NCI-H2081 treated with DMSO at 0.1 percent for 48 hours (cell line): ENCODE measurements around the gene NPR1.
"Not testable (repeated sequence)": the region's sequence is repeated elsewhere in the genome, so short reads cannot be mapped to it uniquely, and the experiment has no call there.

Source experiments
- DNase-seq: peaks from one replicate; lab custom pipeline; 2025; lab: John Stamatoyannopoulos, UW

NPR1 gene

DNA sequence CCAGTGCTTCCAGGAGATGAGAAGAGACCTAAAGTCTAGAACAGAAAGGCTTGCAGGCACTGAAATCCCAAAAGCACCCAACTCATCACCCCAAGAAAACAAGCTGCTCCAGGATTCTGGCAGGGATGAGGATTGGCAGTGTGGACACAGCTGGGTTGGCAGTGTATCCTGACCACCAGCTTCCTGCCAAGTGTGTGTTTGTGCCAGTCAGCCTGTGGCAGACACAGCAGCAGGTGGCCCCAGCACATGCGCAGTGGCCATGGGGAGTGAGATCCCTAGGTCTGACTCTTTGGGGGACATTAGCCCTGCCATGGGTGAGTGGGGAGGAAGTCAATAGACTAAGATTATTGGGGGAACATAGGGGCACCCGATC, 28.6 kb upstream of the NPR1 start:
- peak; percentile 88 for DNase-seq

- DNase-seq: no peak
Observed at GRCh38 chr1:153651771-153652170, 26.7 kb upstream of the NPR1 start.

GRCh38 chr1:153652805-153653500, 25.5 kb upstream of the NPR1 start:
- DNase-seq: no peak

GRCh38 chr1:153655333-153655732, 23.2 kb upstream of the NPR1 start:
- no peak for DNase-seq

DNA sequence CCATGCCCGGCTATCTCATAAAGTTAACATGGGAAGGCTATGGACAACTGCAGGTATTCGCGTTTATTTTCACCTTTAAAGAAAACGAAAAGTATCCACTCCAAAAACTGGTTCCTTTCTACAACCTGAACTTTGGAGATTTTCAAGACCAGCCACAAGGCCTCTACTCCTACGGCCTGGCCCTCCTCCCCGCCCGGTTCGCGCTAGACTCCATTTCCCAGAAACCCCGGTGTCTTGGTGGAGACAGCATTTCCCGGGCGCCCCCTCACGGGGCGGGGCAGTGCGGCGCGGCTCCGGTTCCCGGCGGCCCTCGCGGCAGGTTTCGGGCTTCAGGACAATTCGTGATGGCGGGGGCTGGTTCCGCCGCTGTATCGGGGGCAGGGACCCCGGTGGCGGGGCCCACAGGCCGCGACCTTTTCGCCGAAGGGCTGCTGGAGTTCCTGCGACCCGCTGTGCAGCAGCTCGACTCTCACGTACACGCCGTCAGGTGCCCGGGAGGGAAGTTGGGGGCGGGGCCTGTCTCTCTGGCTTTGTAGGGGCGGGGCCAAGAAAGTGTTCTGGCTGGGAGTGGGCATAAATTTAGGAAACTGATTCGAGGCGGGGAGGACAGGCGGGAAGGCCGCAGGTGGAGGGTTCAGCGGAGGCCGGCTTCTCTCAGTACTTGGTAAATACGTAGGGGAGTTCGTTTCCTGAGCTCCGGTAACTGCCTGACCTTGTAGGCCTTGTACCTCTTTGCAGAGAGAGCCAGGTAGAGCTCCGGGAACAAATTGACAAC, 19.9 kb upstream of the NPR1 start, which contains the start of gene SNAPIN:
Gene SNAPIN (plus strand): TSS at position 304 of the 775 bp plus-strand sequence. CDS start 41 bp downstream, at position 345.
- peak; percentile 84 for DNase-seq

GRCh38 chr1:153659175-153659534, 19.3 kb upstream of the NPR1 start:
- DNase-seq: no peak

- DNase-seq: no peak
Observed at GRCh38 chr1:153659656-153660055, 18.8 kb upstream of the NPR1 start.

DNA sequence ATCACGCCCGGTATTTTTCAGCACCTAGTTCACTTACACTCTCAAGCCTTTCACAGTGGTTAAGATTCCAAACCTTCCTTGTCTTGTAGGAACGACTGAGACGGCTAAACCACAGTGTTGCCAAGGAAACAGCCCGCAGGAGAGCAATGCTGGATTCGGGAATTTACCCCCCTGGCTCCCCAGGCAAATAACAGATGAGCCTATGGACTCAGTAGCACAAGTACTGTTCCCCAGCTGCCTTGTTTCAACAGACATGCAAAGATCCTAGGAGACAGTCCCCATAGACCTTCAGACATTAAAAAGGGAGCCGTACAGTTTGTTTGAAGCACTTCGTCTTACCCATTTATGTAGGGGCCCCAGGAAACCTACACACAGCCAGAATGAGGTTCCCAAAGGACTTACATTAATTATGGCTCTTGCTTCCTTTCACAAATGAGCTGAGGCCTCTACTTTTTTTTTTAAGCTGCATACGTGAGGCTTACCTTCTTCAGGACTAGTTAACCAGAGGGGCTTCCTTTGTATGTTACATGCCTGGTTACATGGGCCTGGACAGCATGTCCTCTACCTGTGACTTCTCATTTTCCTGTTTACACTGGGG, 17.3 kb upstream of the NPR1 start:
- DNase-seq: no peak

DNA sequence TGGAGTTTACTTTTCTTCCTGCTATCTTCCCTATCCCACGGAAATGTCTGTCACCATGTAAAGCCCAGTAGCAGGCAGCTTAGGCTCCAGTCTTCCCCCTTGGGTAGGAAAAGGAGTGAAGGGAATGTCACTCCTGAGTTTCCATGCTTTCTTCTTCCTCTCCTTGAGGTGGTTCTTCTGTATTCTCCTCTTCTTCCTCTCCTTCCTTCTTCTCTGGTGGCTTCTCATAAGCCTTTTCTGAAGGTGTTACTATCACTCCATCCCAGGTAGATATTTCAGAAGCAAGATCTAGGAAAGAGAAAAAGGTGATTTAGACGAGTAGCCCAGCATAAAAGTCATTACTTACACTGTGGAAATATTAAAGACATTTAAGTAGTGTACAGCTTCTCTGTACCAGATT, 16.2 kb upstream of the NPR1 start:
- no peak for DNase-seq

- no peak for DNase-seq
Observed at GRCh38 chr1:153663211-153663610, 15.3 kb upstream of the NPR1 start.

- no peak for DNase-seq
Observed at GRCh38 chr1:153667439-153667838, 11.0 kb upstream of the NPR1 start.

DNA sequence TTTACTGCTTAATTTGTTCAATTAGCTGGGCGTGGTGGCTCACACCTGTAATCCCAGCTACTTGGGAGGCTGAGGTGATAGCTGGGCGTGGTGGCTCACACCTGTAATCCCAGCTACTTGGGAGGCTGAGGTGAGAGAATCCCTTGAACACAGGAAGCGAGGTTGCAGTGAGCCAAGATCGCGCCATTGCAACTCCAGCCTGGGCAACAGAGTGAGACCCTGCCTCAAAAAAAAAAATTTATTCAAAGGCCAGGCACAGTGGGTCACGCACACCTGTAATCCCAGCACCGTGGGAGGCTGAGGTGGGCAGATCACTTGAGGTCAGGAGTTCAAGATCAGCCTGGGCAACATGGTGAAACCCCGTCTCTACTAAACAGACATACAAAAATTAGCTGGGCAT, 9.8 kb upstream of the NPR1 start:
- not testable (repeated sequence) for DNase-seq

DNA sequence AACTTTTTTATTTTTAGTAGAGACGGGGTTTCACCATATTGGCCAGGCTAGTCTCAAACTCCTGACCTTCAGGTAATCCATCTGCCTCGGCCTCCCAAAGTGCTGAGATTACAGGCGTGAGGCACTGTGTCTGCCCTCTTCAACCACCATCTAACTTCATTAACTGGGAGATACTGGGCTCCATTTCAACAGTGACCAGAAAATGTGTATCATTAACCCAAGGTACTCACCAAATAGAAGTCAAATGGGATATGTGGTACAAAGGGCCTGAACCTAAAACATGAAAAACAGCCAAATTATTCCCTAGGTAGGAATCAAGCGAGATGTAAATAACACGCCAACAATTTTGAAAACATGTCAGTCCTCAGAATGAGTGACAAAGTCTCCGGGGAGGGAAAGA, 8.9 kb upstream of the NPR1 start:
- no peak for DNase-seq

- DNase-seq: no peak
Observed at GRCh38 chr1:153670257-153670858, 8.1 kb upstream of the NPR1 start.

- peak; percentile 100 for DNase-seq
Observed at GRCh38 chr1:153670859-153671627, 7.4 kb upstream of the NPR1 start, which contains the start of gene ILF2. Gene ILF2, minus strand, starts transcription at chr1:153670993. Its CDS starts 71 bp downstream, at chr1:153670922.

DNA sequence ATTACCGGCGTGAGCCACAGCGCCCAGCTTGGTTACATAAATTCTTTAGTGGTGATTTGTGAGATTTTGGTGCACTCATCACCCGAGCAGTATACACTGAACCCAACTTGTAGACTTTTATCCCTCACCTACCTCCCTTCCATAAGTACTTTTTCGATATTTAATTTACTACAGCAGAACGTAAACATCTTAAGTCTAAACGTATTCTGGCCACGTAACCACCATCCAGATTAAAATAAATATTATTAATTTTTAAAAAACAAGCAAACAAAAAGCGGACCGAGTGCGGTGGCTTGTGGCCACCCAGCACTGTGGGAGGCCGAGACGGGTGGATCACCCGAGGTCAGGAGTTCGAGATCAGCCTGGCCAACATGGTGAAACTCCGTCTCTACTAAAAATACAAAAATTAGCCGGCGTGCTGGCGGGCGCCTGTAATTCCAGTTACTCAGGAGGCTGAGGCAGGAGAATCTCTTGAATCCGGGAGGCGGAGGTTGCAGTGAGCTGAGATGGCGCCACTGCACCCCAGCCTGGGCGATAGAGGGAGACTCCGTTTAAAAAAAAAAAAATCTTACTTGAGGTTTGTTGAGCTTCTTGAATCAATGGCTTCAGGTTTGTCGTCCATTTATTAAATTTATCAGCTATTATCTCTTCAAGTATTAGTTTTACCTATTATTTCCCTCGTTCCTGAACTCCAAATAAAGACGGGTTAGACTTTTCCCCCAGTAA, 6.7 kb upstream of the NPR1 start:
- DNase-seq: not testable (repeated sequence)

DNA sequence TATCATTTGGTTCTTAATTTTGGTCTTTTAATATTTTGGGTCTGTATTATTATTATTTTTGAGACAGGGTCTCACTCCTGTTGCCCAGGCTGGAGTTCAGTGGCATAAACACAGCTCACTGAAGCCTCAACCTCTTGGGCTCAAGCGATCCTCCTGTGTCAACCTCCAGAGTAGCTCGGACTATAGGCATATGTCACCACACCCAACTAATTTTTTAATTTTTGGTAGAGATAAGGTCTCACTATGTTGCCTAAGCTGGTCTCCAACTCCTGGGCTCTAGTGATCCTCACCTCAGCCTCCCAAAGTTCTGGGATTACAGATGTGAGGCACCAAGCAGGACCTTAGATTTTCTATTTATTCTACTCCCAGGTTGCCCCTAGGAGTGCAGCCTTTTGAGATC, 5.0 kb upstream of the NPR1 start:
- no peak for DNase-seq

GRCh38 chr1:153677718-153678518, 570 bp upstream of the NPR1 start:
- DNase-seq: no peak

DNA sequence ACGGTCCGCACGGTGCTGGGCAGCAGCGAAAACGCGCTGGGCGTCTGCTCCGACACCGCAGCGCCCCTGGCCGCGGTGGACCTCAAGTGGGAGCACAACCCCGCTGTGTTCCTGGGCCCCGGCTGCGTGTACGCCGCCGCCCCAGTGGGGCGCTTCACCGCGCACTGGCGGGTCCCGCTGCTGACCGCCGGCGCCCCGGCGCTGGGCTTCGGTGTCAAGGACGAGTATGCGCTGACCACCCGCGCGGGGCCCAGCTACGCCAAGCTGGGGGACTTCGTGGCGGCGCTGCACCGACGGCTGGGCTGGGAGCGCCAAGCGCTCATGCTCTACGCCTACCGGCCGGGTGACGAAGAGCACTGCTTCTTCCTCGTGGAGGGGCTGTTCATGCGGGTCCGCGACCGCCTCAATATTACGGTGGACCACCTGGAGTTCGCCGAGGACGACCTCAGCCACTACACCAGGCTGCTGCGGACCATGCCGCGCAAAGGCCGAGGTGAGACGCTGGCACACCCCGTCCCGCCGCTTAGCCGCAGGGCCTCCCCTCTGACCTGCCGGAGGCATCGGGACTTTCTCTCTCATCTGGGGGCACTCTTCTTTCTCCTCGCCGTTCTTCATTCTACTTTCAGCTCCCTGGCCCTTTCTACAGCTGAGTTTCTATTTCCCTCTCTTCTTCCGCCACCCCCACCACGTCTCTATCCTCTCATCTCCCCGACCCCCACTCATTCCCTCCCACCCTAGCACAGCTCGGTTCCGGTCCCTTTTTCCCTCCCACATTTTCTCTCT, 1.0 kb downstream of the NPR1 start:
- DNase-seq: no peak

- no peak for DNase-seq
Observed at GRCh38 chr1:153680120-153680403, 1.6 kb downstream of the NPR1 start.
